Lung (tissue), 4 donors: ENCODE measurements around the gene CAMK1. TPM values are rescaled to one million over a fixed set of nuclear protein-coding genes. Genes with fewer than 3 reads are reported as not detected.

Experiments
- polyA plus RNA-seq, 2 donors: library from polyadenylated mRNA; stranded (reverse); fragments of 200-250 nt; gene quantifications; one replicate each; pipeline ENCODE4 v1.2.1, GENCODE V29; 2013
- total RNA-seq, 2 donors: library from RNA; depleted of rRNA in 1 of 2; stranded (reverse); fragments of >200 nt in 1 of 2; gene quantifications; one replicate each; pipeline ENCODE4 v1.2.1, GENCODE V29; 2014 to 2021
- donor health status: Bipolar disorder and iron deficiency.
- donor health status: healthy.
- donor health status: DM: yes; HTN: yes; CAD: no.

CAMK1 gene
- total and polyA plus RNA-seq, 4 donors = 21.7 to 43.9 (median 32.8) TPM

Other genes starting within 250 kb of the CAMK1 start
- under 1 TPM in 1 of 2 donors, not detected in 1; 0.14 TPM for gene LHFPL4, start 216.1 kb downstream of the CAMK1 start, total RNA-seq
- gene LHFPL4, start 216.1 kb downstream of the CAMK1 start, polyA plus RNA-seq = under 1 TPM; 0.01 to 0.02 TPM
- 10 to 100 TPM; 27.7 to 58.4 TPM for gene MTMR14, start 120.4 kb downstream of the CAMK1 start, total RNA-seq
- 10 to 100 TPM; 34.3 to 51.1 TPM for gene MTMR14, start 120.4 kb downstream of the CAMK1 start, polyA plus RNA-seq
- gene CPNE9, start 66.1 kb downstream of the CAMK1 start, total RNA-seq = under 1 TPM in 1 of 2 donors, not detected in 1; 0.34 TPM
- under 1 TPM; 0.11 to 0.16 TPM for gene CPNE9, start 66.1 kb downstream of the CAMK1 start, polyA plus RNA-seq
- gene BRPF1, start 38.2 kb downstream of the CAMK1 start, total RNA-seq = 10 to 100 TPM; 18.4 to 26.4 TPM
- gene BRPF1, start 38.2 kb downstream of the CAMK1 start, polyA plus RNA-seq = 10 to 100 TPM in 1 of 2 donors, 1 to 10 TPM in 1; 8.3 to 13.7 TPM
- gene OGG1, start 20.0 kb downstream of the CAMK1 start, total RNA-seq = 10 to 100 TPM; 29.3 to 31.2 TPM
- gene OGG1, start 20.0 kb downstream of the CAMK1 start, polyA plus RNA-seq = 10 to 100 TPM; 13.2 to 17.3 TPM
- 10 to 100 TPM; 48.7 to 62.3 TPM for gene TADA3, start 22.5 kb upstream of the CAMK1 start, total RNA-seq
- gene TADA3, start 22.5 kb upstream of the CAMK1 start, polyA plus RNA-seq = 10 to 100 TPM; 41.6 to 57.8 TPM
- gene ARPC4, start 23.1 kb upstream of the CAMK1 start, total RNA-seq = 100 to 1,000 TPM in 1 of 2 donors, 10 to 100 TPM in 1; 74.9 to 174 TPM
- gene ARPC4, start 23.1 kb upstream of the CAMK1 start, polyA plus RNA-seq = 100 to 1,000 TPM in 1 of 2 donors, 10 to 100 TPM in 1; 85.3 to 239 TPM
- 10 to 100 TPM; 40.7 to 82.3 TPM for gene TTLL3, start 40.3 kb upstream of the CAMK1 start, total RNA-seq
- 10 to 100 TPM; 28.4 to 34.2 TPM for gene TTLL3, start 40.3 kb upstream of the CAMK1 start, polyA plus RNA-seq
- 10 to 100 TPM; 16.3 to 34.9 TPM for gene RPUSD3, start 74.1 kb upstream of the CAMK1 start, total RNA-seq
- gene RPUSD3, start 74.1 kb upstream of the CAMK1 start, polyA plus RNA-seq = 10 to 100 TPM; 25.7 to 26.8 TPM
- not detected for gene CIDEC, start 110.3 kb upstream of the CAMK1 start, total RNA-seq
- under 1 TPM in 1 of 2 donors, not detected in 1; 0.08 TPM for gene CIDEC, start 110.3 kb upstream of the CAMK1 start, polyA plus RNA-seq
- 10 to 100 TPM; 20.7 to 28.7 TPM for gene JAGN1, start 120.7 kb upstream of the CAMK1 start, total RNA-seq
- 10 to 100 TPM; 41.0 to 43.7 TPM for gene JAGN1, start 120.7 kb upstream of the CAMK1 start, polyA plus RNA-seq
- gene IL17RE, start 132.9 kb upstream of the CAMK1 start, total RNA-seq = 10 to 100 TPM; 11.3 to 22.9 TPM
- 10 to 100 TPM in 1 of 2 donors, 1 to 10 TPM in 1; 7.0 to 26.1 TPM for gene IL17RE, start 132.9 kb upstream of the CAMK1 start, polyA plus RNA-seq
- 10 to 100 TPM; 31.7 to 35.4 TPM for gene IL17RC, start 147.2 kb upstream of the CAMK1 start, total RNA-seq
- gene IL17RC, start 147.2 kb upstream of the CAMK1 start, polyA plus RNA-seq = 10 to 100 TPM; 20.5 to 39.8 TPM
- 10 to 100 TPM; 37.7 to 60.1 TPM for gene CRELD1, start 163.9 kb upstream of the CAMK1 start, total RNA-seq
- gene CRELD1, start 163.9 kb upstream of the CAMK1 start, polyA plus RNA-seq = 10 to 100 TPM; 28.0 to 45.7 TPM
- gene PRRT3, start 182.5 kb upstream of the CAMK1 start, total RNA-seq = 1 to 10 TPM; 2.1 to 5.2 TPM
- gene PRRT3, start 182.5 kb upstream of the CAMK1 start, polyA plus RNA-seq = 1 to 10 TPM; 1.1 to 1.5 TPM
- gene EMC3, start 216.9 kb upstream of the CAMK1 start, total RNA-seq = 10 to 100 TPM; 64.2 to 82.5 TPM
- gene EMC3, start 216.9 kb upstream of the CAMK1 start, polyA plus RNA-seq = 100 to 1,000 TPM in 1 of 2 donors, 10 to 100 TPM in 1; 51.9 to 116 TPM